Fibroblast of lung (primary cell): ENCODE measurements around the gene SAE1.

ENCODE experiments used
- CTCF ChIP-seq, 2 donors: IDR thresholded peaks in 1 of 2; conservative IDR thresholded peaks in 1 of 2; 1 replicate in 1 of 2; 2 replicates in 1 of 2; pipeline ENCODE4 v1.5.1; 2011 to 2012; ENCODE audit warnings: low read length in 2 of 2, control low read depth in 1 of 2, inconsistent platforms in 1 of 2, low read depth in 1 of 2, mild to moderate bottlenecking in 1 of 2
- EZH2 ChIP-seq: IDR thresholded peaks from 2 replicates; pipeline ENCODE4 v1.5.1; 2012; ENCODE audit warnings: low read length, control low read depth, mild to moderate bottlenecking; ENCODE audit errors: missing control alignments

- TF ChIP-seq CTCF (conservative IDR thresholded peaks at IDR 0.05 in 1 of 2, IDR thresholded peaks at IDR 0.05 in 1 of 2; ENCODE audit: low read depth in 1 of 2, low read length in 2 of 2) (no peak), EZH2 (no peak)
These were observed 100.2 kb downstream of the SAE1 start, which contains the start of gene BBC3 for GRCh38 chr19:47230921-47231214.
